Stomach (tissue), 9 donors: Measurements from ENCODE around the gene CREM. TPM values are rescaled to one million over a fixed set of nuclear protein-coding genes. Genes with fewer than 3 reads are reported as not detected.
A peak's percentile ranks its signal among the peaks of the same experiment; 100 is the strongest.

ENCODE experiments used
- DNase-seq, 2 donors: peaks; one replicate each; pipeline versions ENCODE4 v3.0.0 to v3.0.0-alpha.2; 2013 to 2019
- H3K27ac ChIP-seq, 5 donors: fragments of 200-600 bp in 4 of 5; sonication (generic) in 4 of 5; one replicate each; pipeline ENCODE4 v1.5.1; 2013 to 2019; ENCODE audit warnings: mild to moderate bottlenecking in 1 of 5, moderate library complexity in 1 of 5
- H3K27me3 ChIP-seq, 3 donors: fragments of 200-600 bp; sonication (generic); one replicate each; pipeline ENCODE4 v1.5.1; 2017 to 2019; ENCODE audit warnings: mixed run types in 1 of 3
- H3K36me3 ChIP-seq, 4 donors: fragments of 200-600 bp; sonication (generic); 1 replicate in 3 of 4; 2 replicates in 1 of 4; pipeline ENCODE4 v1.5.1; 2016 to 2019
- H3K4me1 ChIP-seq, 4 donors: fragments of 200-600 bp; sonication (generic); one replicate each; pipeline ENCODE4 v1.5.1; 2016 to 2019
- H3K4me3 ChIP-seq, 4 donors: fragments of 200-600 bp; sonication (generic) in 3 of 4; one replicate each; pipeline ENCODE4 v1.5.1; 2016 to 2019; ENCODE audit warnings: mild to moderate bottlenecking in 1 of 4
- H3K9me3 ChIP-seq, 4 donors: fragments of 200-600 bp; sonication (generic); one replicate each; pipeline ENCODE4 v1.5.1; 2016 to 2019
- CTCF ChIP-seq, 7 experiments: fragments of 450-650 bp in 4 of 7; fragments of 200-600 bp in 3 of 7; sonication (generic) in 3 of 7; IDR thresholded peaks; one replicate each; pipeline ENCODE4 v1.5.1; 2016 to 2019; ENCODE audit warnings: antibody characterized with exemption in 7 of 7, control low read depth in 2 of 7, mild to moderate bottlenecking in 1 of 7
- EP300 ChIP-seq: sonication (generic); formaldehyde crosslinking; IDR thresholded peaks from one replicate; pipeline ENCODE4 v1.6.1; 2017; ENCODE audit warnings: antibody characterized with exemption
- POLR2A ChIP-seq, 4 donors: fragments of 450-650 bp; IDR thresholded peaks; one replicate each; pipeline ENCODE4 v1.6.1; 2016; ENCODE audit warnings: antibody characterized with exemption in 4 of 4, control low read depth in 2 of 4, mild to moderate bottlenecking in 1 of 4, moderate library complexity in 1 of 4
- POLR2AphosphoS5 ChIP-seq, 3 donors: sonication (generic); formaldehyde crosslinking; IDR thresholded peaks; one replicate each; pipeline ENCODE4 v1.6.1; 2016; ENCODE audit warnings: antibody characterized with exemption in 3 of 3
- WGBS, 5 donors: extraction: QIAGEN DNeasy Blood & Tissue Kit in 3 of 5; methylation state at CpG; one replicate each; pipeline versions ENCODE4 v1.1.5 to v1.1.7; 2013 to 2018; 5-methylcytosine and 5-hydroxymethylcytosine counted together
- intact Hi-C: fragments of 100-400 bp; cut with DNase I; formaldehyde crosslinking; loops from one replicate; pipeline ENCODE4 v1.15.1; 2023; ENCODE audit warnings: low total_unique reads
- polyA plus RNA-seq, 3 donors: library from polyadenylated mRNA; stranded (reverse); fragments of 200-250 nt; gene quantifications; one replicate each; pipeline ENCODE4 v1.2.3, GENCODE V29; 2013
- total RNA-seq, 5 donors: library from RNA; depleted of rRNA; stranded (reverse); fragments of >200 nt; gene quantifications; one replicate each; pipeline versions ENCODE4 v1.1.0 to v1.2.3, GENCODE V29; 2014 to 2016
- donor health status: healthy with polysubstance abuse.
- donor health status: Bipolar disorder and iron deficiency.
- donor health status: healthy.

CREM gene
- total and polyA plus RNA-seq, 8 donors = 9.6 to 67.8 (median 32.7) TPM

GRCh38 chr10:35112571-35112970 lies 14.1 kb upstream of the CREM start:
- intact Hi-C loops = no loop called here
- TF ChIP-seq POLR2A (IDR thresholded peaks at IDR 0.05) (no peak), EP300 (no peak)
- Histone ChIP-seq H3K36me3 (no peaks in the 10 kb centered on the region), H3K4me3 (no peak overlapping the region), H3K9me3 (no peaks in the 10 kb centered on the region), H3K27ac (no peak overlapping the region), H3K4me1 (no peaks in the 10 kb centered on the region), H3K27me3 (no peaks in the 10 kb centered on the region)
- DNase-seq = no peak
- 73 to 82% (median 76%) methylated on average over 4 of the region's 4 CpGs for WGBS, 5 donors

DNA sequence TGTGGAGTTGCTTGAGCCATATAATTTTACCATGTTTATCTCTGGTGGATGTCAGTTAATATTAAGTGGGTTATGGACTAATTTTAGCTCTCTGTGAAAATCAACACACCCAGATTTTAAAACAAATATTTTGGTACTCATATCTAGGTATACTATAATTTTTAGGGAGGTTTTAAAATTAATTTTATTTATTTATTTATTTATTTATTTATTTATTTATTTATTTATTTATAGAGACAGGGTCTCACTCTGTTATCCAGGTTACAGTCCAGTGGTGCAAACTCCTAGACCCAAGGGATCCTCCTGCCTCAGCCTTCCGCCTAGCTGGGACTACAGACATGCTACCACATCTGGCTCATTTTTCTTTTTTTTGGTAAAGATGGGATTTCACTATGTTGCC lies 7.3 kb upstream of the CREM start:
- Histone ChIP-seq H3K36me3 (no peaks in the 10 kb centered on the region), H3K27ac (no peak overlapping the region), H3K4me3 (no peak overlapping the region), H3K4me1 (no peaks in the 10 kb centered on the region), H3K9me3 (no peaks in the 10 kb centered on the region), H3K27me3 (no peaks in the 10 kb centered on the region)
- DNase-seq = no peak
- WGBS, 5 donors = 93 to 100% (median 95%) methylated on average over 1 of the region's 1 CpG
- intact Hi-C loops = no loop called here
- TF ChIP-seq POLR2A (IDR thresholded peaks at IDR 0.05) = no peak
- TF ChIP-seq CTCF (IDR thresholded peaks at IDR 0.05) = no peak
- TF ChIP-seq EP300 = no peak
- TF ChIP-seq POLR2AphosphoS5 (IDR thresholded peaks at IDR 0.05) = no peak

DNA sequence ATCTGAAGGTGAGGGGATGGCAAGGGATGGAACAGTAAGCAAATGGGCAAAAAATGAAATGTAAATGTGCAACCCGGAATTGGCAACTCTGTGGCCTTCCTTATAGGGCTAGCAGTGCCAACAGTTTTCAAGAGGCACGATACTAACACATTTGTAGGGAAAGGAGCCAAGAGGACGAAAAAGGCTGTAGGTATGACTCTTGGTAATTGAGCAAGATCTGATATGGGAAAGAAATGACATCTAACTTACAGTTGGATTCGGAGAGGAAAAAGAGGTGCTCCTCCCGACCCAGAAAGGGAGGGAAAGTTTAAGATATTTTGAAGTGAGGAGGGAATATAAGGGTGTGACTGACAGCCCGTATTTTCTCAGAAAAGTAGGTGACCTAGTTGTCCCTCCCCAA lies 2.1 kb upstream of the CREM start:
- TF ChIP-seq POLR2A (IDR thresholded peaks at IDR 0.05) = no peak
- no peaks in the 10 kb centered on the region for H3K36me3 ChIP-seq
- H3K27ac ChIP-seq = peak overlapping the region in 1 of 5 donors; percentile 21
- peaks cover 5 to 26% (median 19%) of the 10 kb centered on the region in 4 donors for H3K4me1 ChIP-seq
- intact Hi-C loops = loop anchor here (5.0 kb wide), 1 partner anchor 93 kb away; no protein-coding TSS in a partner anchor
- H3K4me3 ChIP-seq = no peak overlapping the region
- H3K9me3 ChIP-seq = no peaks in the 10 kb centered on the region
- H3K27me3 ChIP-seq = no peaks in the 10 kb centered on the region
- 41 to 61% (median 51%) methylated on average over 6 of the region's 6 CpGs for WGBS, 5 donors
- no peak for DNase-seq

DNA sequence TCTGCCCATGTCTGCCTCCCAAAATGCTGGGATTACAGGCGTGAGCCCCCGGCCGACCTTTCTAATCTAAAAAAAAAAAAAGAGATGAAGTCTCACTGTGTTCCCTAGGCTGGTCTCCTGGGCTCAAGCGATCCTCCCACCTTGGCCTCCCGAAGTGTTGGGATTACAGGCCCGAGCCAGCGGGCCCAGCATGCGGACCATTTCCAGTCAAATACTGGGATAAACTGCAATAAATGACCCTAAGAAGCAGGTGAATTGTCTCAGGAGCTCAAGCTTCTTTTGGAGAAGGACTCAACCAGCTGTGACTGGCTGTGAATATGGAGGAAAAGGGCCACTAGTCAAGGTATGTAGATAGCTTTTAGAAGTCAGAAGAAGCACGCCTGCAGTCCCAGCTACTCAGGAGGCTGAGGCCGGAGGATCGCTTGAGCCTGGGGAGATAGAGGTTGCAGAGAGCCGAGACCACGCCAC lies 550 bp upstream of the CREM start:
- Histone ChIP-seq H3K4me3 (peak overlapping the region; percentile 45 to 88 (median 65)), H3K27ac (peak overlapping the region; percentile 92 to 100 (median 99)), H3K9me3 (no peaks in the 10 kb centered on the region), H3K36me3 (no peaks in the 10 kb centered on the region), H3K4me1 (peaks cover 10 to 40% (median 27%) of the 10 kb centered on the region in 4 donors), H3K27me3 (no peaks in the 10 kb centered on the region)
- DNase-seq = no peak
- 61 to 73% (median 70%) methylated on average over 13 of the region's 13 CpGs for WGBS, 5 donors
- intact Hi-C loops = no loop called here
- no peak for TF ChIP-seq CTCF (IDR thresholded peaks at IDR 0.05)
- TF ChIP-seq POLR2AphosphoS5 (IDR thresholded peaks at IDR 0.05) = no peak
- TF ChIP-seq POLR2A (IDR thresholded peaks at IDR 0.05) = peak in 1 of 4 donors; percentile 19
- no peak for TF ChIP-seq EP300

GRCh38 chr10:35127289-35127891 lies 744 bp downstream of the CREM start:
- WGBS, 5 donors = 0% methylated on average over 17 to 56 of the region's 56 CpGs
- Histone ChIP-seq H3K9me3 (no peaks in the 10 kb centered on the region), H3K27ac (peak overlapping the region; percentile 99 to 100 (median 99)), H3K36me3 (no peaks in the 10 kb centered on the region), H3K4me1 (peaks cover 10 to 52% (median 31%) of the 10 kb centered on the region in 4 donors), H3K4me3 (peak overlapping the region; percentile 45 to 88 (median 65)), H3K27me3 (no peaks in the 10 kb centered on the region)
- TF ChIP-seq CTCF (IDR thresholded peaks at IDR 0.05) (no peak), POLR2A (IDR thresholded peaks at IDR 0.05) (no peak), EP300 (no peak), POLR2AphosphoS5 (IDR thresholded peaks at IDR 0.05) (peak in 2 of 3 donors; percentile 13 to 36)
- peak; percentile 63 to 84 for DNase-seq
- intact Hi-C loops = no loop called here
